ENCODE results near the gene STXBP4. TPM values are rescaled to one million over a fixed set of nuclear protein-coding genes. Genes with fewer than 3 reads are reported as not detected.
A peak's percentile ranks its signal among the peaks of the same experiment; 100 is the strongest.

STXBP4 gene
- polyA plus RNA-seq, 1 of the 3 experiments (the other 2 are of a cell fraction), result 2.8 TPM

DNA sequence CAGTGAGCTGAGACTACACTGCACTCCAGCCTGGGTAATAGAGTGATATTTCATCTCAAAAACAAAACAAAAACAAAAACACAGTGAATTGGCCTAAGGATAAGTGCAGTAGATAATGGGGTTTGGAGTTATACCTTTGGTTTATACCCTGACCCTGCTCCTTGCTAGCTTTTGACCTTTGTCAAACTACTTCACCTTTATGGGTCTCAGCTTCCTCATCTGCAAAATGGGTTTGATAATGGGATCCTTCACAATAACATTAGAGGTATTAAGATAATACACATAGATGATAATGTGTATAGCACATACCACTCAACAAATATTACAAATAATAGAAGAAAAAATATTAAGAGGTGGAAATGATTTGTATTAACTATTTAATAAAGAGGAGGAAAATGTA, 85.9 kb downstream of the STXBP4 start (continued):
- TF ChIP-seq, protein P1, sequence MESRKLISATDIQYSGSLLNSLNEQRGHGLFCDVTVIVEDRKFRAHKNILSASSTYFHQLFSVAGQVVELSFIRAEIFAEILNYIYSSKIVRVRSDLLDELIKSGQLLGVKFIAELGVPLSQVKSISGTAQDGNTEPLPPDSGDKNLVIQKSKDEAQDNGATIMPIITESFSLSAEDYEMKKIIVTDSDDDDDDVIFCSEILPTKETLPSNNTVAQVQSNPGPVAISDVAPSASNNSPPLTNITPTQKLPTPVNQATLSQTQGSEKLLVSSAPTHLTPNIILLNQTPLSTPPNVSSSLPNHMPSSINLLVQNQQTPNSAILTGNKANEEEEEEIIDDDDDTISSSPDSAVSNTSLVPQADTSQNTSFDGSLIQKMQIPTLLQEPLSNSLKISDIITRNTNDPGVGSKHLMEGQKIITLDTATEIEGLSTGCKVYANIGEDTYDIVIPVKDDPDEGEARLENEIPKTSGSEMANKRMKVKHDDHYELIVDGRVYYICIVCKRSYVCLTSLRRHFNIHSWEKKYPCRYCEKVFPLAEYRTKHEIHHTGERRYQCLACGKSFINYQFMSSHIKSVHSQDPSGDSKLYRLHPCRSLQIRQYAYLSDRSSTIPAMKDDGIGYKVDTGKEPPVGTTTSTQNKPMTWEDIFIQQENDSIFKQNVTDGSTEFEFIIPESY (IDR thresholded peaks at IDR 0.05; ENCODE audit: borderline replicate concordance, low read depth), result no peak
- no peak for TF ChIP-seq TAF1 (IDR thresholded peaks at IDR 0.05; ENCODE audit: borderline replicate concordance, low read depth, low read length)
- TF ChIP-seq, protein P2, sequence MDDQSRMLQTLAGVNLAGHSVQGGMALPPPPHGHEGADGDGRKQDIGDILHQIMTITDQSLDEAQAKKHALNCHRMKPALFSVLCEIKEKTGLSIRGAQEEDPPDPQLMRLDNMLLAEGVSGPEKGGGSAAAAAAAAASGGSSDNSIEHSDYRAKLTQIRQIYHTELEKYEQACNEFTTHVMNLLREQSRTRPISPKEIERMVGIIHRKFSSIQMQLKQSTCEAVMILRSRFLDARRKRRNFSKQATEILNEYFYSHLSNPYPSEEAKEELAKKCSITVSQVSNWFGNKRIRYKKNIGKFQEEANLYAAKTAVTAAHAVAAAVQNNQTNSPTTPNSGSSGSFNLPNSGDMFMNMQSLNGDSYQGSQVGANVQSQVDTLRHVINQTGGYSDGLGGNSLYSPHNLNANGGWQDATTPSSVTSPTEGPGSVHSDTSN (IDR thresholded peaks at IDR 0.05), result no peak
- TF ChIP-seq NFIC (IDR thresholded peaks at IDR 0.05; ENCODE audit: borderline replicate concordance), result no peak
- TF ChIP-seq POLR2AphosphoS5 (IDR thresholded peaks at IDR 0.05; ENCODE audit: low read depth, low read length), result no peak
- TF ChIP-seq SMC3 (IDR thresholded peaks at IDR 0.05; ENCODE audit: low read depth, low read length), result no peak
- TF ChIP-seq RCOR1 (IDR thresholded peaks at IDR 0.05; ENCODE audit: low read length), result no peak
- TF ChIP-seq FOXJ3 (CRISPR knock-in tag; IDR thresholded peaks at IDR 0.05), result no peak
- no peak for TF ChIP-seq NRF1 (IDR thresholded peaks at IDR 0.05; ENCODE audit: low read depth, low read length)

DNA sequence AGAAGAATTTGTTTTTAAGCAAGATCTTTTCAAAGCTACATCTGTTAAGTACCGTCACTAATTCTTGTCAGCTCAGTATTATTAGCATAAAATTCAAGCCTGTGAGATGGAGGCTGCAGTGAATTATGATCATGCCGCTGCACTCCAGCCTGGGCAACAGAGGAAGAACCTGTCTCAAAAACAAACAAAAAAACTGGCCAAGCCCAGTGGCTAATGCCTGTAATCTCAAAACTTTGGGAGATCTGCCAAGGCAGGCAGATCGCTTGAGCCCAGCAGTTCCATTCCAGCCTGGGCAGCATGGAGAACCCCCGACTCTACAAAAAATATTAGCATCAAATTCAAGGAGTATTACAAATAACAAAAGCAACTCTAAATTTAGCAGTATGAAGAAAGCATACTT, 88.0 kb downstream of the STXBP4 start:
- Histone ChIP-seq H2AFZ (ENCODE audit: low read depth) (no peak overlapping the region), H3K9me3 (no peaks in the 10 kb centered on the region), H3K4me3 (ENCODE audit: low read depth in 2 of 2, low read length in 1 of 2) (no peak overlapping the region), H3K4me1 (ENCODE audit: control insufficient read depth in 1 of 2, insufficient read depth in 2 of 2, low read depth in 1 of 2, low read length in 1 of 2) (peaks cover 5% of the 10 kb centered on the region in 2 experiments; a peak in 3 of 4 replicates), H3F3A (replicated peaks; ENCODE audit: insufficient read depth) (no peaks in the 10 kb centered on the region), H3K36me3 (replicated peaks in 1 of 2; ENCODE audit: control insufficient read depth in 1 of 2, insufficient read depth in 2 of 2, low read length in 1 of 2) (no peaks in the 10 kb centered on the region), H3K4me2 (no peak overlapping the region), H3K27ac (ENCODE audit: low read depth in 2 of 2, low read length in 1 of 2) (no peak overlapping the region), H4K20me1 (ENCODE audit: insufficient read depth) (no peaks in the 10 kb centered on the region), H3K9me2 (no peaks in the 10 kb centered on the region), H3K9ac (no peak overlapping the region), H3K79me2 (ENCODE audit: insufficient read depth) (no peaks in the 10 kb centered on the region), H3K27me3 (ENCODE audit: insufficient read depth) (no peaks in the 10 kb centered on the region)
- no peak for TF ChIP-seq RFX5 (IDR thresholded peaks at IDR 0.05; ENCODE audit: low read length)
- no peak for TF ChIP-seq RCOR1 (IDR thresholded peaks at IDR 0.05; ENCODE audit: low read length)
- TF ChIP-seq FOXJ3 (CRISPR knock-in tag; IDR thresholded peaks at IDR 0.05), result no peak
- no peak for TF ChIP-seq TEAD4 (IDR thresholded peaks at IDR 0.05; ENCODE audit: borderline replicate concordance, insufficient read depth)
- TF ChIP-seq, protein P3, sequence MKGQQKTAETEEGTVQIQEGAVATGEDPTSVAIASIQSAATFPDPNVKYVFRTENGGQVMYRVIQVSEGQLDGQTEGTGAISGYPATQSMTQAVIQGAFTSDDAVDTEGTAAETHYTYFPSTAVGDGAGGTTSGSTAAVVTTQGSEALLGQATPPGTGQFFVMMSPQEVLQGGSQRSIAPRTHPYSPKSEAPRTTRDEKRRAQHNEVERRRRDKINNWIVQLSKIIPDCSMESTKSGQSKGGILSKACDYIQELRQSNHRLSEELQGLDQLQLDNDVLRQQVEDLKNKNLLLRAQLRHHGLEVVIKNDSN (IDR thresholded peaks at IDR 0.05; ENCODE audit: borderline replicate concordance, low read depth), result no peak
- TF ChIP-seq TCF12 (IDR thresholded peaks at IDR 0.05), result no peak
- TF ChIP-seq, protein P4, sequence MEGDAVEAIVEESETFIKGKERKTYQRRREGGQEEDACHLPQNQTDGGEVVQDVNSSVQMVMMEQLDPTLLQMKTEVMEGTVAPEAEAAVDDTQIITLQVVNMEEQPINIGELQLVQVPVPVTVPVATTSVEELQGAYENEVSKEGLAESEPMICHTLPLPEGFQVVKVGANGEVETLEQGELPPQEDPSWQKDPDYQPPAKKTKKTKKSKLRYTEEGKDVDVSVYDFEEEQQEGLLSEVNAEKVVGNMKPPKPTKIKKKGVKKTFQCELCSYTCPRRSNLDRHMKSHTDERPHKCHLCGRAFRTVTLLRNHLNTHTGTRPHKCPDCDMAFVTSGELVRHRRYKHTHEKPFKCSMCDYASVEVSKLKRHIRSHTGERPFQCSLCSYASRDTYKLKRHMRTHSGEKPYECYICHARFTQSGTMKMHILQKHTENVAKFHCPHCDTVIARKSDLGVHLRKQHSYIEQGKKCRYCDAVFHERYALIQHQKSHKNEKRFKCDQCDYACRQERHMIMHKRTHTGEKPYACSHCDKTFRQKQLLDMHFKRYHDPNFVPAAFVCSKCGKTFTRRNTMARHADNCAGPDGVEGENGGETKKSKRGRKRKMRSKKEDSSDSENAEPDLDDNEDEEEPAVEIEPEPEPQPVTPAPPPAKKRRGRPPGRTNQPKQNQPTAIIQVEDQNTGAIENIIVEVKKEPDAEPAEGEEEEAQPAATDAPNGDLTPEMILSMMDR (IDR thresholded peaks at IDR 0.05), result no peak
- no peak for TF ChIP-seq GABPA (IDR thresholded peaks at IDR 0.05; ENCODE audit: low read depth)
- TF ChIP-seq SMC3 (IDR thresholded peaks at IDR 0.05; ENCODE audit: low read depth, low read length), result no peak
- 61% methylated on average over 4 of the region's 4 CpGs for WGBS (ENCODE audit: low lambda C conversion rate)
- POLR2A ChIA-PET, result no interaction called here
- CTCF ChIA-PET, result interaction anchor here (1.0 to 3.9 kb wide), 8 partner anchors 10 to 458 kb away, joined by 3 to 17 read pairs (median 11); no protein-coding TSS in a partner anchor
- peak; percentile 13 for DNase-seq
